Renal cortical epithelial cell (primary cell): ENCODE data around the gene FZD4. TPM values are rescaled to one million over a fixed set of nuclear protein-coding genes. Genes with fewer than 3 reads are reported as not detected.
"Not testable (repeated sequence)": the region's sequence is repeated elsewhere in the genome, so short reads cannot be mapped to it uniquely, and the experiment has no call there.

Experiments
- DNase-seq: peaks from one replicate; pipeline ENCODE4 v3.0.0-alpha.2; 2011; ENCODE audit warnings: low read depth
- total RNA-seq: library from RNA; depleted of rRNA; stranded (reverse); fragments of >200 nt; gene quantifications from 2 replicates; pipeline ENCODE4 v1.2.3, GENCODE V29; 2014

FZD4 gene
- total RNA-seq, 1 donor from 2014 or later: 6.8 TPM

- no peak for DNase-seq
These were observed 22.4 kb upstream of the FZD4 start for GRCh38 chr11:86977441-86978050.

- DNase-seq: no peak
These were observed 17.5 kb upstream of the FZD4 start for GRCh38 chr11:86972734-86973133.

GRCh38 chr11:86969258-86969657 lies 14.1 kb upstream of the FZD4 start:
- DNase-seq: no peak

- DNase-seq: not testable (repeated sequence)
These were observed 12.4 kb upstream of the FZD4 start for GRCh38 chr11:86967601-86968000.

- no peak for DNase-seq
These were observed 2.9 kb upstream of the FZD4 start for GRCh38 chr11:86957976-86958646.

- DNase-seq: no peak
These were observed 1.7 kb upstream of the FZD4 start for GRCh38 chr11:86956905-86957195.

GRCh38 chr11:86955111-86955360 lies 159 bp downstream of the FZD4 start:
- DNase-seq: no peak

- no peak for DNase-seq
These were observed 705 bp downstream of the FZD4 start for GRCh38 chr11:86954269-86955110.

GRCh38 chr11:86952221-86952875 lies 2.8 kb downstream of the FZD4 start:
- no peak for DNase-seq

GRCh38 chr11:86951706-86952105 lies 3.5 kb downstream of the FZD4 start:
- no peak for DNase-seq

GRCh38 chr11:86950661-86950995 lies 4.6 kb downstream of the FZD4 start:
- DNase-seq: no peak

GRCh38 chr11:86949995-86950660 lies 5.1 kb downstream of the FZD4 start:
- no peak for DNase-seq

GRCh38 chr11:86948733-86949132 lies 6.5 kb downstream of the FZD4 start:
- no peak for DNase-seq

- DNase-seq: no peak
These were observed 7.7 kb downstream of the FZD4 start for GRCh38 chr11:86947541-86947940.

GRCh38 chr11:86943505-86943904 lies 11.7 kb downstream of the FZD4 start:
- DNase-seq: not testable (repeated sequence)

- DNase-seq: peak; percentile 44
These were observed 13.2 kb downstream of the FZD4 start for GRCh38 chr11:86941871-86942599.

- DNase-seq: no peak
These were observed 13.9 kb downstream of the FZD4 start for GRCh38 chr11:86941077-86941870.

- DNase-seq: peak; percentile 75
These were observed 14.9 kb downstream of the FZD4 start for GRCh38 chr11:86940122-86940777.

GRCh38 chr11:86938900-86939880 lies 16.0 kb downstream of the FZD4 start:
- DNase-seq: peak; percentile 74
